Measurements from ENCODE around the gene SAMD1.
A peak's percentile ranks its signal among the peaks of the same experiment; 100 is the strongest.

SAMD1 gene

DNA sequence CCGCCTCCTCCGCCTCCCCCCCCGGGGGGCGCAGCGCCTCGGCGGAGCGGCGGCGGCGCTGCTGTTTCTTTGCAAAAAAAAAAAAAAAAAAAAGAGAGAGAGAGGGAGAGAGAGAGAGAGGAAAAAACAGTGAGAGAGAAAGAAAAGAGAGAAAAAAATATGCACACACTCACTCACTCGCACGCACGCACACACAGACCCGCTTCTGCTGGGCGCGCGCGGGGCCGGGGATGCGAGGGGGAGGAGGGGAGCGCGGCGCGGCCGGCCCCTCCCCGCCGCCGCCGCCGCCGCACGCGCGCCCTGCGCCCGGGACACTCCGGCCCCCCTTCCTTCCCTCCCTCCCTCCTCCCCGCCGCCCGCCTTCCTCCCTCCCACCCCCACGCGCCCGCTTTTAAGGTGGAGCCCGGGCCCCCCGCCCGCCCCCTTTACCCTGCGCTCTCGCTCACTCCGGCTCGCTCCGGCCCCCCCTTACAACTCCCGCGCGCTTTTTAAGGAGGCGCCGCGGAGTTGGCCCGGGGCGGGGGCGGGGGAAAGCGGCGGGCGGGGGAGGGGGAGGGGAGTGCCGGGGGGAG lies at the start of gene SAMD1:
SAMD1 (minus strand) TSS at position 243 of the 572 bp plus-strand sequence.
- DNase-seq (ENCODE audit: low read depth), result peak; percentile 71

DNA sequence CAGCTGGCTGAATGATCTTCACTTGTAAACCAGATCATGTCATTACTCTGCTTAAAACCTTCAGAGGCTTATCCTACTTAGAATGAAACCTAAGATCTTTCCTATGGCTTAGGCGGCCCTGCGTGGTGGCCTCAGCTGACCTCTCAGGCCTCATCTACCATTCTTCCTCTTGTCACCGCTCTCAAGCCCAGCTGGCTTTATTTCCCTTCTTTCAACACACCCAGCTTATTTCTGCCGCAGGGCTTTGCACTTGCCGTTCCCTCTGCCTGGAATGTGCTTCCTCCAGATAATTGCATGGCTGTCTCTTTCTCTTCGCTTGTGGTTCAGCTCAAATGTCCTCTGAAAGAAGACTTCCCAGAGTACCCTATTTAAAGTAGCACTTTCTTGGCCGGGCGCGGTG lies 49.4 kb upstream of the SAMD1 start:
- no peak for DNase-seq (ENCODE audit: low read depth)

DNA sequence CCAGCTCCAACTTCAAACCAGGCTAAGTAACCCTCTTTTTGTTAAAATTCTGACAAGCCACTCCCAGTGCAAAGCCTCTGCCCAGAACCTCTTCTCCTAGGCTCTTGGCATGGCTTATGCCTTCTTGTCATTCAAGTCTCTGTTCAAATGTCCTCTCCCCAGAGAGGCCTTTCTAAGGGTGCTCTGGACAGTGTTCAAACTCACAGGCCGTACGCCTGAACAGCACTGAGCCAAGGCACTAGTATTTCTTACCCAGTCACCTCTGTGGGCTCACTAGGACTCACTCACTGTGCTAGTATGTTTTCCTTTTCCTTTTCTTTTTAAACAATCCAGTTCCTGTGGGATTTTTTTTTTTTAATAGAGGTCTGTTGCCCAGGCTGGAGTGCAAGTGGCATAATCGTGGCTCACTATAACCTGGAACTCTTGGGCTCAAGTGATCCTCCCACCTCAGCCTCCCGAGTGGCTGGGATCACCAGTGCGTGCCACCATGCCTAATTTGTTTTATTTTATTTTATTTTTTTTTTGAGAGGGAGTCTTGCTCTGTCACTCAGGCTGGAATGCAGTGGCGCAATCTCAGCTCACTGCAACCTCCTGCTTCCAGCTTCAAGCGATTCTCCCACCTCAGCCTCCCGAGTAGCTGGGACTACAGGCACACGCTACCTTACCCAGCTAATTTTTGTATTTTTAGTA lies 48.2 kb upstream of the SAMD1 start:
- DNase-seq (ENCODE audit: low read depth), result no peak

DNA sequence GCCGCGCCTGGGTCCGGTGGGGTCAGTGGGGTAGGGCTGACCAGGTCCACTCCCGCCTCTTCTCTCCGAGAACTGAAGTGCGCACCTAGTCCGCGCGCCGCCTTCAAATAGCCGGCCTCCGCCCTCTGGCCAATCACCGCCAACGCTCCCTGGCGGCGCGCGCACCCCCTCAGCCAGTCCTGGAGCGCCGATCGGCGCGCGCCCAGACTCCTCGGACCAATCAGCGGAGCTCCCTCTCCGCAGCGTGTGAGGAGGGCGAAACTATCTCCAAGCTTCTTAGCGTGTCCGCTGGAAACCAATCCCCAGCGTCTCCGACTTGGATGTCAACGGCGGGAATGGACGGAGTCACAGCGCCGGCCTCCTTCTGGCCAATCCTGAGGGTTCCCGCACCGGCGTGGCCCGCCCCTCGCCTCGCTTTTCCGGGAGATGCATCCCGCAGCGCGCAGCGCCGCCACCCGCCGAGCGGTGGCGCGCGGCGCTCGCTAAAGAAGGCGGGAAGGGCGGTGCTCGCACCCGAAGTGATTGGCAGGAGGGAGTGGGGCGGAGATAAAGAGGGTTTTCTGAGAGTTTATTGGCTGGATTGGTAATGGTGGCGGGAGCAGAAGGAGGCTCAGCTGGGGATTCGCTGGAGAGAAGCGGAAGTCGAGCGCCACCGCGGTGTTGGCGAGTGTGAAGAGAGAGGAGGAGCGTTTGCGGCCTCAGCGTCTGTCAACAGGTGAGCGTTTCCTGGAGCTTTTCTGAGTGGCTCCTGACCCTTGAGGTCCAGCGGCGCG lies 46.1 kb upstream of the SAMD1 start, which contains the start of gene ASF1B:
ASF1B (minus strand) TSS at position 81 of the 773 bp plus-strand sequence. CDS start 133 bp downstream, outside the sequence.
- peak; percentile 89 for DNase-seq (ENCODE audit: low read depth)

DNA sequence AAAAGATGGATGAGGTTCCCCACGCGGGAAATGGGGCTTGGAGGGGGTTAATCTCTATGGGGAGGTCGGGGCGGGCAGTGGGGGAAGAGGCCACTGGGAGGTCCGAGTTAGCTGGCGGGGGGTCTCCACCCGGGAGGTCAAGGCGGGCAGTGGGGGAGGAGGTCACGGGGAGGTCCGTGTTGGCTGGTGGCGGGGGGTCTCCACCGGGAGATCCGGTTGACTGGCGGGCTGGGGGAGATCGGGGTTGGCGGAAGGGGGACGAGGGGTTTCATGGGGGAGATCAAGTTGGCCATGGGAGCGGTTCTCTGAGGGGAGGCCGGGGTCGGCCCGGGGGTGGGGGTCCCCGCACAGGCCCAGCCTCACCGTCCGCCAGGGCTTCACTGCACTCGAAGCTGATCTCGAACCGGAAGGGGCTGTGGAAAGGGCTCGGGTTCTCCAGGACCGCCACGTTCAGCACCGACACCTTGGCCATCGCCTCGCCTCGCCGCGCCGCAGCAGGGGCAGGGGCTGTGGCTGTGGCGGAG lies 45.5 kb upstream of the SAMD1 start:
- no peak for DNase-seq (ENCODE audit: low read depth)

DNA sequence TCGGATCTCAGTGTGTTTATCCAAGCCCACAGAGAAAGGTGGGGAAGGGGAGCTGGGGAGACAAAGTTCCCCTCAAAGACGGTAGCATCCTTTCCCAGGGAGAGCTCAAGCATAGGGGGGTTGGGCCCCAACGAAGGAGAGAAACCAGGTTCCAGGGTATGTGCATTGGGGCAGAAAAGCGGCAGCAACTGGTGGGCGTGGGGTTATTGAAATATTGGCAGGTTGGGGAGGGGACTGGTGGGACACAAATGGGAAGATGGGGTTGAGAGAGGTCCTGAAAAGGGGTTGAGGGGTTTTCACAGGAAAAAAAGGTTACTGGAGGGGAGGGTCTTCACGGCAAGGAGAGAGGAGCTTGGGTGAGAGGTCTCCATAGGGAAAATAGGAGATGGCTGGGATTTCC lies 44.8 kb upstream of the SAMD1 start:
- DNase-seq (ENCODE audit: low read depth), result no peak

DNA sequence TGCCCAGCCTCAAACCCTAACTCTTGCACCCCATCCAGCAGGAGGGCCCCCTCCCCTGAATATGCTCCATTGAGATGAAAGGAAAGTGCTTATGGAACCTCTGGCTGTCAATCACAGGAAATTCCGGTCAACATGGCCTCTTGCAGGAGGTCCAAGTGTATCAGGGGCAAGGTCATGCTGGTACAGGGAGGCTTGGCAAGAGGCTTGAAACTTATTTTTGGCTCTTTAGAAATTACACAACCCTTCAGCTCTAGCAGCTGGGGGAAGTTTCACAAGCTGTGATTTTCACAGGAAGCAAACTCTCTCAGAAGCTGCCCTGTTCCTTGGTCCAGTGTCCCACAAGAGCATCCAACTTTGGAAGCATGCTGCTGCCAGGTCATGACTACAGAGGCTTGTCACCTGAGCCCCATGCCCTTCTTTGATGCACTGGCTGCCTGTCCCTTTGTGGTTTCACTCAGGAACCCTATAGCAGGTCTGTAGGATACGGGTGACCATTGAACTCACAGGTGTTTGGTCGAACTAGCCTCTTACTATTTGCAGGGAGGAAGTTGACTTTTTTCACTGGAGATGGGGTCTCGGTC lies 37.5 kb upstream of the SAMD1 start:
- DNase-seq (ENCODE audit: low read depth), result no peak

DNA sequence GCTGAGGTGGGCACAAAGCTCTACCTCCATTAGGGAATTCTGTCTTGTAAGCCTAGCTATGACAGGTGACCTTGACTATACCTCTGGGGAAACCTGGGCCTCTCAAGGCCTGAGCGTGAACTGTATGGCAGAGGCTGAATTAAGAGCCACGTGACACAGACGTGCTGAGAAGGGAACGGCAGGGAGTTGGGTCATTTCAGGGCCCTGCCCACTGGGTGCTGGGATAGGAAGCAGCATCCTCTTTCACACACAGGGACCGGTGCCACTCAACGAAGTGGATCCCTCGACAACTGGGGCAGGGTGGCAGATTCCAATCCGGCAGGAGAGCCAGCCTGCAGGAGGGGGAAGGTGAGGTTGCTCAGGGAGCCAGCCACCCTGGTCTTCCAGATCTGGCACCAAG lies 36.6 kb upstream of the SAMD1 start:
- no peak for DNase-seq (ENCODE audit: low read depth)

DNA sequence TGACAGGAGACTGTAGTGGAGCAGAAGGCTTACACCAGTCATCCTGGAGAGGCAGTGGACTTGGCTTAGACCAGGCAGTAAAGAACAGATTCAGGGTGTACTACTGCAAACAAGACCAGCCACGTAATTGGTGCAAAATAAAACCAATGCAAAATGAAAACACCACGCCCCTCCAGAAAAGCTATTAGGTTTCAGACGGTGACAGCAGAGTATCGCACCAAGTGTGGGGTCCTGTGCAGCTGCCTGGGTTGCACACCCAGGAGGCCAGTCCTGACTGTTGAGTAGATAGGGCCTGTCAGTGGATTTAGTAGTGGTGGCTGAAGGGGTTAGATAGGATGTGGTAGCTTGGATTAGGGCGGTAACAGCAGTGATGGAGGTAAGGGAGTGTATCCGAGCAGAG lies 32.4 kb upstream of the SAMD1 start:
- no peak for DNase-seq (ENCODE audit: low read depth)

DNA sequence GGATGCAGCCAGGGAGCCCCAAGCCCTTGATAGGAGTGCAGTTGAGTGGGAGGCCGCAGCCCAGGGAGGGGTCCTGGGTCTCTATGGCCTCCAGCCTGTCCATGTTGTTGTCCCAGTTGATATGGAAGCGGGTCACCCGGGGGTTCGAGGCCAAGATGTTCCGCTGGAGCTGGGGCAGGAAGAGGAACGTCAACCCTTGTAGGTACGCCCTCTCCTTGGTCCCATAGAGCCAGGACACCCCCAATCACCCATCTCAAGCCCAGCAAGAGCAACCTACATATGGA lies 29.9 kb upstream of the SAMD1 start:
- DNase-seq (ENCODE audit: low read depth), result no peak

DNA sequence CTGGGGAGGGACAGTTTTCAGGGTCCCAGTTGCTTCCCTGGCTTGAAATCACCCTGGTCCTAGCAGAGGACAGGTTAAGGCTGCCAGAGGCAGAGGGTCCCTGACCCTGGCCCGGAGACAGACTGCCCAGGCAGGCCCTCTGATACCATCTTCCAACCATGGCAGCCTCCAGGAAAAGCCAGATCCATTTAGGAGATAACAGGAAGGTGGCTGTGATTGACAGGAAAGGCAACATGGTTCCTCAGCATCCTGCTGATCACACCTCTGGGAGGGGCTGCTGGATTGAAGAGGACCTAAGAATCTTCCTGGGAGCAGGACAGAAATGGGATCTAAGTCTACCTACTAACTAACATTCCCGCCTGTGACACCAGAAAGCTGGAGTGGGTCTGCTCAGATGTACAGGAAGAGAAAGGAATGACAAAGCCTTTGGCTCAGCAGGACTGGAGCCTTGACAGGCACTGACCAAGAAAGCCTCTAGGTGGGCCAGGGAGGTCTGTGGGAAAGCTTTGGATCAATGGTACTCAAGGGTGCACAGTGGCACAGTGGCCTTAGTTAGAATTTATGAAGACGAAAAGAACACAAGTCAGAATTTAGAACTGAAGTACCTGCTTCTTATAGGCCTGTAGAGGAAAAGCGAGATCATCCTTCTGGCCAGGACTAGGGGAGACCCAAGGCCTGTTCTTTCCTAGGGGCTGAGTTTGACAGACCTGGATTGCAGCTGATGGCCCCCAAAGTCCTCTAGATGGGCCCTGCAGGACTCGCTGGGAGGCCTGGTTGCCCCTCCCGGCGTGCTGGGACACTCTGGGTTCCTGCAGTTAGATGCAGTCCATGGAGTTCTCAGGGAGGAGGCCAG lies 29.3 kb upstream of the SAMD1 start:
- DNase-seq (ENCODE audit: low read depth), result no peak

DNA sequence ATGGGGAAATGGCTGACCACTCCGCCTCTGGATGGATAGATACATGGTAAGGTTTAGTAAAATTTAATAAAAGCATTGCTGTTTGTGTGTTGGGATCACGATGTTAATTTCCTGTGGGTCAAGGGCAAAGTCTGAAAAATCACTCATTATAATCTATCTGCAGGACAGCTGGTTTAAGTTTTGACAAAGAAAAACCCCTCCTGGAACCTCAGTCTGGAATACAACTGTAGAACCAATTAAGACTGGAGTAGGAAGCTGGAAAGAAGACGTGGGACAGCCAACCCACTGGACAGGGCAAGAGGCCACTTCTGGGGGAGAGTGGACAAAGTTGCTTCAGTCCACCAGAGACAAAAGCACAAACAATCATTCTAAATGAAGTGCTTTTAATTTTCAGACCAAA lies 28.6 kb upstream of the SAMD1 start:
- no peak for DNase-seq (ENCODE audit: low read depth)

DNA sequence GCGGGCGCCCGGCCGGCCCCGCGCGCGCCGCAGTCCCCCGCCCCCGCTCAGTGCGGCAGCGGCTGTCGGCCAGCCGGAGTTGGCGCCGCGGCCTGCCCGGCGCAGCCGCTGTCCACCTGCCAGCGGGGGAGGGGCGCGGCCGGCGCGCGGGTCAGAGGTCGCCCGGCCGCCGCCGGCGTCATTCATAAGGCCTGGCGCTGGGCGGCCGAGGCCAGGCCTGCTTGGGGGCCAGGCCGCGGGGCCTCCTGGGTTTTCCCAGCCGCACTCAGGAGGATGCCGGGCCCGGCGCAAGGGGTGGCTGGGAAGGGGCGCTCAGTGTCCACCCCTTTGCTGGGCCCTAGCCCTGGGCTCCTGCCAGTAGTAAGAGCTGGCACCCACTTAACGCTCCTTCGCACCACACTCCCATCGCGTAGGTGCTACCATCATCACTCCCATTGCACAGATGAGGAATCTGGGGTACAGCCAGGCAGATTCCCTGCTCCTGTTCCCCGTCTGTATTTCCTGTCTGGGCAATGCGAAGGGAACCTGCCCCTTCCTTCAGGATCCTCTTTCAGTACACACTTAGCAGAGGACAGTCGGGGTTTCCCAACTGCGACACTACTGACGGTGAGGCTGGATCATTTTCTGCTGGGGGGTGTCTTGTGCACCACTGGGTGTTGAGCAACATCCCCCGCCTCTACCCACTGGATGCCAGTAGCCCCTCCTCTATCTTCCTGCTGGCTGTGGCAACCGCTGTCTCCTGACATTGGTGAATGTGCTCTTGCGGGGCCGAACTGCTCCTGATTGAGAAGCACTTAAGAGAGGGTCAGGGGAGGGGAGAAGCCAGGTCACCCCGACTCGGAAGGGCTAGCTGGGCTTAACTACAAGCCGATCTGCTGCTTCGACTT lies 27.9 kb upstream of the SAMD1 start:
- DNase-seq (ENCODE audit: low read depth), result no peak

DNA sequence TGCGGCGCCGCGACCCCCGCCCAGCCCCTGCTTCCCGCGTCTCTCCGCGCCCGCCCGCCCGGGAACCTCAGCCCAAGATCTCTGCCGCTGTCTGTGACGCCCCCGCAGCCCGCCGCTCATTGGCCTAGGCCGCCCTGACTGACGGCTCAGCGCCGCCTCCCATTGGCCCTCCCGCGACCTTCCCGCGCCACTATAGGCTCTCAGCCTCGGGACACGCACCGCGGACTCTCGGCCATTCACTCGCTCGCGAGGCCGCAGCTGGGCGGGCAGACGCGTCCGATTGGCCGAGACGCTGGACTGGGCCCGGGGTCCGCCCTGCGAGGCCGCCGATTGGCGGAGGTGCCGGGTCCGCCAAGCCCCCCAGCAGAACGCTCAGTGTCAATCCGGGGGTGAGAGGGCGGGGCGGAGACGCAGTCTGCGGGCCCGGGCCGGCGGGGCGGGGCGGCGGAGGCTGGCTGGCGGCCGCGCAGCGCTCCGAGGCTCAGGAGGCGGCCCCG lies 27.2 kb upstream of the SAMD1 start, which contains the start of gene PRKACA:
PRKACA (minus strand) TSS at position 95 of the 497 bp plus-strand sequence. CDS start 215 bp downstream, outside the sequence.
- DNase-seq (ENCODE audit: low read depth), result peak; percentile 91

DNA sequence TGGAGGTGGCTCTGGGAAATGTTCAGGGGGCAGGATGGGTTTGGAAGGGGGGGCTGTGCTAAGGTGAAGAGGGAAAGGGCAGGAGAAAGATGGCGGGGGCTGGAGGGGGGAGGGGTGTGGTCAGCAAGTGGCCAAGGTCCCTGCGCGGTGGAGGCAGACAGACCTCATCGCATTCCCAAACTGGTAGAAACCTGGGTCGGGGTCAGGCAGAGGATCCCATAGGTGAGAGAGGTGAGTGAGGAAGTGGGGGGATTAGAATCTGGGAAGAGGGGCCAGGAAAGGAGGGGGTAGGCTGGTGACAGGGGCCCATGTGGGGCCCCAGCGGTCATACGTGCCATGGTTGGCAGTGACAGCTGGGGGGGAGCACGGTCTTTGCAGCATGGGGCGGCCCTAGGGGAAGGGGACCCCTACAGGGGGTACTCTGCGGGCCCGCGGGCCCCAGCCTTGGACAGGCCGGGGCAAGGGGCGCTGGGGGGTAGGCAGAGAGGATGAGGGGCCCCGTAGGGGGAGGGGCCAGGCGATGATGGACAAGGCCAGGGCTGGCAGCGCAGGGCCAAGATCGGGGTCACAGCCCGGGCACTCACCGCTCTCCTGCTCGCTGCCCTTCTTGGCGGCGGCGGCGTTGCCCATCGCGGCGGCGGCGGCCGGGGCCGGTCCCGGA lies 26.5 kb upstream of the SAMD1 start:
- DNase-seq (ENCODE audit: low read depth), result no peak

DNA sequence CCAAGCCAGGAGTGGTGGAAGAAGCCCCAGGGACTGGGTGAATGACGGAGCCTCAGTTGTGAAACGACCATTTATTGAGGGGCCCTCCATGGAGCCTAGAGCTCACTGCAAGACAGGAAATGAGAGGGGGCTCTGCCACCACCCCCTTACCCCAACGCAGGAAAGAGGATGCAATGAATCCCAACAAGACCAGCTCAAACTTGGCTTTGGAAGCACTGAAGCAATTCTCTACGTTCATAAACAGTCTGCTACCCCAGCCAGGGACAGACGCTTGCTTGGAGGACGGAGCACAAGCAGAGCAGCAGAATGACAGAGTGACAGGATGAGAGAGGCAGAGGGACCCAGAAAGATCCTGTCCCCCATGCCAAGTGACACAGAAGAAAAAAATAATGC lies 26.0 kb upstream of the SAMD1 start:
- DNase-seq (ENCODE audit: low read depth), result no peak

DNA sequence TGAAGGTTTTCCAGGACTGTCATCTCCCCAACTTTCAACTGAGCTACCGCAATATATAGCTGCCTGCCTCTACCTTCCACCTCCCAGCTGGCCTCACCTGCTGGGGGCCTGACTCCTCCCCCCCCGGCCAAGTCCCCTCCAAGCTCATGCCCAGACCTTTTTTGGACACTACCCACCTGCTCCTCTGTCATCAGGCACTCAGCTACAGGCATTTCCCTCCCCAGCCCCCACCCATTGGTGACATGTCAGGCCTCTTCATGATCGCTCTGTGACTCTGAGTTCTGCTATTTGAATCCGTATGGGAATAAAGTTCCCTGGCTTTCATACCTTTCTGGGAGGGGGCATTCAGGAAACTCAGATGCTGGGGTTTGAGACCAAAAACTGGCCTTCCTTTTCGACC lies 25.2 kb upstream of the SAMD1 start:
- DNase-seq (ENCODE audit: low read depth), result no peak

DNA sequence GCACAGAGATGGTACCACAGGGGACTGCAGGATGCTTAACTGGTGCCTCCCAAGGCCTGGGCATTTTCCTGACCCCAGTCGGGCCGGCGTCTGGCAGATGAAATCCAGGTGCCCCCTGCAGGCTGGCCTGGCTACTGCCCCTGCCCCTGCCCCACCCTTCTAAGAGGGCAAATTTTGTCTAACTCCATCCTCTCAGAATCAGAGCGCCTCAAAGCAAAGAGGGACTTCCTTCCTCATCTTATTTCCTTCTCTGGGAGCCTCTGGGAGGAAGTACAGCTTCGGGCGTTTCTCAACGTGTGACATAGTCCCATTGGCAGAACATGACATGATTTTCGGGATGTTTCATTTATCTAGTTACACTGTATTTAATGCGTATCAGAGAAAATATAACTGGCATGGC lies 24.3 kb upstream of the SAMD1 start:
- DNase-seq (ENCODE audit: low read depth), result no peak

DNA sequence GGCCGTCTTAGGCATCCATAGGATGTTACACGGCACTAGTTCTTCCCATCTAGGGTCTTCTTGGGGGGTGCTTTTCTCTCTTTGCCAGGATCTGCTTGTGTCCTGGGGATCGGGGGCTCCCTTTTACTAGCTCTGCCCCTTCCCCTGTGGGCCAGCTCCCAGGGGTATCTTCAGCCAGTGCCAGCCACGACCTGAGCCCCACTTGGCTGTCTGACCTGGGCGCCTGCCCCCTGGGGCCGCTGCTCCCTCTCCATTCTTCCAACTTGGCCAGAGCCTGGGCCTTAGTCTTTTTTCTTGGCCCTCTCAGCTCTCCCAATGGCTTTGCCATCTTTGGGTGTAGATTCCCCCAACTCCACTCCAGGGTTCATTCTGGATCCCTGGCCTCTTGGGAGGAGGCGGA lies 23.9 kb upstream of the SAMD1 start:
- DNase-seq (ENCODE audit: low read depth), result no peak

All from stimulated activated CD8-positive, alpha-beta memory T cell treated with anti-CD3 and anti-CD28 coated beads, Interleukin-7, amount 100 ng/mL, for 24 hours (primary cell).